Measurements from ENCODE around the gene TAOK2. TPM values are rescaled to one million over a fixed set of nuclear protein-coding genes. Genes with fewer than 3 reads are reported as not detected.
"Not testable (repeated sequence)": the region's sequence is repeated elsewhere in the genome, so short reads cannot be mapped to it uniquely, and the experiment has no call there.

Gene TAOK2
- total and polyA plus RNA-seq, 2 donors: 18.5 to 28.7 TPM

GRCh38 chr16:30031477-30031918 is 57.8 kb downstream of the TAOK2 start:
- H3K27ac ChIP-seq (ENCODE audit: low read depth in 1 of 2, low read length in 1 of 2): no peak overlapping the region
- no peak overlapping the region for H3K4me3 ChIP-seq (ENCODE audit: low read length in 2 of 2)
- H3K4me1 ChIP-seq (ENCODE audit: control insufficient read depth in 2 of 2, insufficient read depth in 2 of 2, low read length in 2 of 2): peaks cover 0 to 10% of the 10 kb centered on the region in 2 donors
- H3K27me3 ChIP-seq (ENCODE audit: control insufficient read depth in 2 of 2, insufficient read depth in 1 of 2, low read length in 1 of 2): peaks cover 37 to 76% of the 10 kb centered on the region in 2 donors
- peaks cover 0 to 10% of the 10 kb centered on the region in 2 donors for H3K9me3 ChIP-seq (ENCODE audit: control insufficient read depth in 2 of 2, insufficient read depth in 1 of 2, low read length in 1 of 2)
- WGBS: 28% methylated on average over 11 of the region's 11 CpGs
- peaks cover 0 to 2% of the 10 kb centered on the region in 2 donors for H3K36me3 ChIP-seq (ENCODE audit: control insufficient read depth in 2 of 2, insufficient read depth in 2 of 2, low read length in 1 of 2)
- no peak for DNase-seq (ENCODE audit: low read depth in 6 of 9, low spot score in 9 of 9)

- peak in 7 of 9 donors; percentile 49 to 82 (median 59) for DNase-seq (ENCODE audit: low read depth in 6 of 9, low spot score in 9 of 9)
- H3K4me1 ChIP-seq (ENCODE audit: control insufficient read depth in 2 of 2, insufficient read depth in 2 of 2, low read length in 2 of 2): peaks cover 0 to 10% of the 10 kb centered on the region in 2 donors
- peaks cover 37 to 69% of the 10 kb centered on the region in 2 donors for H3K27me3 ChIP-seq (ENCODE audit: control insufficient read depth in 2 of 2, insufficient read depth in 1 of 2, low read length in 1 of 2)
- H3K27ac ChIP-seq (ENCODE audit: low read depth in 1 of 2, low read length in 1 of 2): no peak overlapping the region
- H3K4me3 ChIP-seq (ENCODE audit: low read length in 2 of 2): no peak overlapping the region
- 37% methylated on average over 12 of the region's 12 CpGs for WGBS
- H3K36me3 ChIP-seq (ENCODE audit: control insufficient read depth in 2 of 2, insufficient read depth in 2 of 2, low read length in 1 of 2): peaks cover 0 to 2% of the 10 kb centered on the region in 2 donors
- peaks cover 0 to 10% of the 10 kb centered on the region in 2 donors for H3K9me3 ChIP-seq (ENCODE audit: control insufficient read depth in 2 of 2, insufficient read depth in 1 of 2, low read length in 1 of 2)
Observed at GRCh38 chr16:30032083-30032819, 58.6 kb downstream of the TAOK2 start.

- no peak overlapping the region for H3K27ac ChIP-seq (ENCODE audit: low read depth in 1 of 2, low read length in 1 of 2)
- no peak overlapping the region for H3K4me3 ChIP-seq (ENCODE audit: low read length in 2 of 2)
- 85% methylated on average over 7 of the region's 7 CpGs for WGBS
- H3K36me3 ChIP-seq (ENCODE audit: control insufficient read depth in 2 of 2, insufficient read depth in 2 of 2, low read length in 1 of 2): peaks cover 0 to 2% of the 10 kb centered on the region in 2 donors
- H3K27me3 ChIP-seq (ENCODE audit: control insufficient read depth in 2 of 2, insufficient read depth in 1 of 2, low read length in 1 of 2): peaks cover 32 to 59% of the 10 kb centered on the region in 2 donors
- H3K9me3 ChIP-seq (ENCODE audit: control insufficient read depth in 2 of 2, insufficient read depth in 1 of 2, low read length in 1 of 2): peaks cover 0 to 6% of the 10 kb centered on the region in 2 donors
- no peak for DNase-seq (ENCODE audit: low read depth in 6 of 9, low spot score in 9 of 9)
- peaks cover 0 to 10% of the 10 kb centered on the region in 2 donors for H3K4me1 ChIP-seq (ENCODE audit: control insufficient read depth in 2 of 2, insufficient read depth in 2 of 2, low read length in 2 of 2)
Observed at GRCh38 chr16:30033270-30033669, 59.6 kb downstream of the TAOK2 start.

- H3K4me3 ChIP-seq (ENCODE audit: low read length in 2 of 2): no peak overlapping the region
- H3K4me1 ChIP-seq (ENCODE audit: control insufficient read depth in 2 of 2, insufficient read depth in 2 of 2, low read length in 2 of 2): no peaks in the 10 kb centered on the region
- 30% methylated on average over 5 of the region's 5 CpGs for WGBS
- no peak overlapping the region for H3K27ac ChIP-seq (ENCODE audit: low read depth in 1 of 2, low read length in 1 of 2)
- H3K27me3 ChIP-seq (ENCODE audit: control insufficient read depth in 2 of 2, insufficient read depth in 1 of 2, low read length in 1 of 2): peaks cover 0 to 9% of the 10 kb centered on the region in 2 donors
- no peaks in the 10 kb centered on the region for H3K36me3 ChIP-seq (ENCODE audit: control insufficient read depth in 2 of 2, insufficient read depth in 2 of 2, low read length in 1 of 2)
- DNase-seq (ENCODE audit: low read depth in 6 of 9, low spot score in 9 of 9): no peak
- no peaks in the 10 kb centered on the region for H3K9me3 ChIP-seq (ENCODE audit: control insufficient read depth in 2 of 2, insufficient read depth in 1 of 2, low read length in 1 of 2)
Observed at GRCh38 chr16:30040221-30040620, 66.6 kb downstream of the TAOK2 start.

GRCh38 chr16:30040690-30041089 is 67.0 kb downstream of the TAOK2 start:
- 96% methylated on average over 5 of the region's 5 CpGs for WGBS
- not testable (repeated sequence) for H3K4me1 ChIP-seq (ENCODE audit: control insufficient read depth in 2 of 2, insufficient read depth in 2 of 2, low read length in 2 of 2); DNase-seq (ENCODE audit: low read depth in 6 of 9, low spot score in 9 of 9); H3K36me3 ChIP-seq (ENCODE audit: control insufficient read depth in 2 of 2, insufficient read depth in 2 of 2, low read length in 1 of 2); H3K27ac ChIP-seq (ENCODE audit: low read depth in 1 of 2, low read length in 1 of 2); H3K27me3 ChIP-seq (ENCODE audit: control insufficient read depth in 2 of 2, insufficient read depth in 1 of 2, low read length in 1 of 2); H3K4me3 ChIP-seq (ENCODE audit: low read length in 2 of 2); H3K9me3 ChIP-seq (ENCODE audit: control insufficient read depth in 2 of 2, insufficient read depth in 1 of 2, low read length in 1 of 2)

GRCh38 chr16:30041841-30042240 is 68.2 kb downstream of the TAOK2 start:
- H3K4me1 ChIP-seq (ENCODE audit: control insufficient read depth in 2 of 2, insufficient read depth in 2 of 2, low read length in 2 of 2): no peaks in the 10 kb centered on the region
- no peak overlapping the region for H3K4me3 ChIP-seq (ENCODE audit: low read length in 2 of 2)
- H3K27me3 ChIP-seq (ENCODE audit: control insufficient read depth in 2 of 2, insufficient read depth in 1 of 2, low read length in 1 of 2): no peaks in the 10 kb centered on the region
- DNase-seq (ENCODE audit: low read depth in 6 of 9, low spot score in 9 of 9): peak in 1 of 9 donors; percentile 49
- no peak overlapping the region for H3K27ac ChIP-seq (ENCODE audit: low read depth in 1 of 2, low read length in 1 of 2)
- H3K9me3 ChIP-seq (ENCODE audit: control insufficient read depth in 2 of 2, insufficient read depth in 1 of 2, low read length in 1 of 2): peaks cover 0 to 5% of the 10 kb centered on the region in 2 donors
- 41% methylated on average over 5 of the region's 5 CpGs for WGBS
- H3K36me3 ChIP-seq (ENCODE audit: control insufficient read depth in 2 of 2, insufficient read depth in 2 of 2, low read length in 1 of 2): no peaks in the 10 kb centered on the region

Other genes with a start within 250 kb of the TAOK2 start
- 16.7 TPM for gene C16orf54, start 227.9 kb upstream of the TAOK2 start, total RNA-seq
- gene C16orf54, start 227.9 kb upstream of the TAOK2 start, polyA plus RNA-seq: 19.0 TPM
- gene ZG16, start 195.6 kb upstream of the TAOK2 start, total RNA-seq: 0.09 TPM
- 0.27 TPM for gene ZG16, start 195.6 kb upstream of the TAOK2 start, polyA plus RNA-seq
- gene KIF22, start 183.1 kb upstream of the TAOK2 start, total RNA-seq: 105 TPM
- 82.5 TPM for gene KIF22, start 183.1 kb upstream of the TAOK2 start, polyA plus RNA-seq
- 192 TPM for gene MAZ, start 167.3 kb upstream of the TAOK2 start, total RNA-seq
- gene MAZ, start 167.3 kb upstream of the TAOK2 start, polyA plus RNA-seq: 178 TPM
- 0.85 TPM for gene PRRT2, start 161.7 kb upstream of the TAOK2 start, total RNA-seq
- 1.0 TPM for gene PRRT2, start 161.7 kb upstream of the TAOK2 start, polyA plus RNA-seq
- gene PAGR1, start 157.7 kb upstream of the TAOK2 start, total RNA-seq: 44.4 TPM
- gene PAGR1, start 157.7 kb upstream of the TAOK2 start, polyA plus RNA-seq: 36.0 TPM
- gene MVP, start 153.4 kb upstream of the TAOK2 start, total RNA-seq: 49.0 TPM
- gene MVP, start 153.4 kb upstream of the TAOK2 start, polyA plus RNA-seq: 165 TPM
- gene CDIPT, start 110.6 kb upstream of the TAOK2 start, total RNA-seq: 44.1 TPM
- 73.3 TPM for gene CDIPT, start 110.6 kb upstream of the TAOK2 start, polyA plus RNA-seq
- gene SEZ6L2, start 74.3 kb upstream of the TAOK2 start, total RNA-seq: 0.66 TPM
- 0.98 TPM for gene SEZ6L2, start 74.3 kb upstream of the TAOK2 start, polyA plus RNA-seq
- 0.09 TPM for gene ASPHD1, start 73.4 kb upstream of the TAOK2 start, total RNA-seq
- 0.46 TPM for gene ASPHD1, start 73.4 kb upstream of the TAOK2 start, polyA plus RNA-seq
- 4.4 TPM for gene KCTD13, start 47.6 kb upstream of the TAOK2 start, total RNA-seq
- 16.9 TPM for gene KCTD13, start 47.6 kb upstream of the TAOK2 start, polyA plus RNA-seq
- 61.4 TPM for gene TMEM219, start 11.8 kb upstream of the TAOK2 start, total RNA-seq
- 155 TPM for gene TMEM219, start 11.8 kb upstream of the TAOK2 start, polyA plus RNA-seq
- 19.9 TPM for gene HIRIP3, start 21.7 kb downstream of the TAOK2 start, total RNA-seq
- gene HIRIP3, start 21.7 kb downstream of the TAOK2 start, polyA plus RNA-seq: 14.8 TPM
- gene INO80E, start 22.4 kb downstream of the TAOK2 start, total RNA-seq: 48.1 TPM
- 84.5 TPM for gene INO80E, start 22.4 kb downstream of the TAOK2 start, polyA plus RNA-seq
- 0.24 TPM for gene DOC2A, start 37.2 kb downstream of the TAOK2 start, total RNA-seq
- 1.3 TPM for gene DOC2A, start 37.2 kb downstream of the TAOK2 start, polyA plus RNA-seq
- gene C16orf92, start 49.3 kb downstream of the TAOK2 start, total RNA-seq: not detected
- gene C16orf92, start 49.3 kb downstream of the TAOK2 start, polyA plus RNA-seq: not detected
- 0.24 TPM for gene TLCD3B, start 57.4 kb downstream of the TAOK2 start, total RNA-seq
- gene TLCD3B, start 57.4 kb downstream of the TAOK2 start, polyA plus RNA-seq: 0.68 TPM
- gene ALDOA, start 91.9 kb downstream of the TAOK2 start, total RNA-seq: 523 TPM
- gene ALDOA, start 91.9 kb downstream of the TAOK2 start, polyA plus RNA-seq: 451 TPM
- gene PPP4C, start 102.1 kb downstream of the TAOK2 start, total RNA-seq: 87.3 TPM
- 106 TPM for gene PPP4C, start 102.1 kb downstream of the TAOK2 start, polyA plus RNA-seq
- 0.52 TPM for gene TBX6, start 118.1 kb downstream of the TAOK2 start, total RNA-seq
- 2.6 TPM for gene TBX6, start 118.1 kb downstream of the TAOK2 start, polyA plus RNA-seq
- 32.6 TPM for gene YPEL3, start 122.3 kb downstream of the TAOK2 start, total RNA-seq
- 231 TPM for gene YPEL3, start 122.3 kb downstream of the TAOK2 start, polyA plus RNA-seq
- gene GDPD3, start 139.7 kb downstream of the TAOK2 start, total RNA-seq: 1.3 TPM
- 24.2 TPM for gene GDPD3, start 139.7 kb downstream of the TAOK2 start, polyA plus RNA-seq
- 14.9 TPM for gene MAPK3, start 149.4 kb downstream of the TAOK2 start, total RNA-seq
- 43.9 TPM for gene MAPK3, start 149.4 kb downstream of the TAOK2 start, polyA plus RNA-seq
- gene CORO1A, start 209.7 kb downstream of the TAOK2 start, total RNA-seq: 312 TPM
- gene CORO1A, start 209.7 kb downstream of the TAOK2 start, polyA plus RNA-seq: 554 TPM
- gene BOLA2B, start 219.8 kb downstream of the TAOK2 start, total RNA-seq: 161 TPM
- 131 TPM for gene BOLA2B, start 219.8 kb downstream of the TAOK2 start, polyA plus RNA-seq
- 32.6 TPM for gene SLX1A, start 220.0 kb downstream of the TAOK2 start, total RNA-seq
- 48.8 TPM for gene SLX1A, start 220.0 kb downstream of the TAOK2 start, polyA plus RNA-seq
- 10.6 TPM for gene SULT1A3, start 225.4 kb downstream of the TAOK2 start, total RNA-seq
- gene SULT1A3, start 225.4 kb downstream of the TAOK2 start, polyA plus RNA-seq: 122 TPM